ENCODE data around the gene UPK3B. TPM values are rescaled to one million over a fixed set of nuclear protein-coding genes. Genes with fewer than 3 reads are reported as not detected.

The UPK3B gene
- 0.13 TPM in 1 of 2 replicates, not detected in the other for total RNA-seq

GRCh38 chr7:76509931-76510877, at the start of gene UPK3B:
Gene UPK3B, plus strand, starts transcription at chr7:76510552. Its CDS starts 101 bp downstream, at chr7:76510653.

DNA sequence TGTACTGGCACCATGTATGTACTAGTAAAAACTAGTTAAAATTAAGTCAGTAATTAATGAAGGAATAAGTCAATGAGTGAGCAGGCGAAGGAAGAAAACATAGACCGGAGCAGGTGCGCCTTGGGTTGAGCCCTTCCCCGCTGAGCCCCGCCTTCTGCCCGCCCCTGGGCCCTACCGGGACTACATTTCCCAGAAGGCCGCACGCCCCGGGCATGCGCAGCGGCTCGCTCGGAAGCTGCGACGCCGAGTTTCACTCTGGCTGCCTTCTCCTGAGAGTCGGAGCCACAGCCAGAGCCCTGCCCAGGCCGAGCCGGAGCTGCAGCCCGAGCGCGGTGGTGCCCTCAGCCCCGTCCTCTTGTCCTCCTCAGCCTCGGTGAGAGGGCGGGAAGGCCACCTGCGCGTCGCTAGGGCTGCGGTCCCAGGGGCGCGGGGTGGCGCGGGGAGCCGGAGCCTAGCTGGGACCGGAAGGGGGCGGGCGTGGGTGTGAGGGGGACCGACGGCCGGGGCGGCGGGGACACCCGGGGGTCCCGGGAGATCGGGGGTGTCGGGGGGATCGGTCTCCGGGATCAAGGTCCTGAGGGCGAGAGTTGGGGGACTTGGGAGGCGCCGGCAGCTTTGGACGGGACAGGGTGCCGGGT, 48.8 kb upstream of the UPK3B start, which contains the start of gene DTX2:
DTX2 (plus strand) TSS at position 246 of the 638 bp plus-strand sequence. CDS start 18,801 bp downstream, outside the sequence.

GRCh38 chr7:76543197-76543596, 32.8 kb downstream of the UPK3B start, which contains the start of gene SPDYE16:
Gene SPDYE16, minus strand, starts transcription at chr7:76543297. Its CDS starts 1,838 bp downstream, at chr7:76541459.

Other genes with a start within 250 kb of the UPK3B start
- 71.7 and 122 TPM in 2 replicates for gene HSPB1, start 207.9 kb upstream of the UPK3B start, total RNA-seq
- gene YWHAG, start 151.6 kb upstream of the UPK3B start, total RNA-seq, result 68.3 and 164 TPM in 2 replicates
- gene SSC4D, start 100.9 kb upstream of the UPK3B start, total RNA-seq, result under 0.01 and 0.44 TPM in 2 replicates
- gene ZP3, start 85.6 kb upstream of the UPK3B start, total RNA-seq, result 0.49 and 5.3 TPM in 2 replicates
- 4.0 and 6.4 TPM in 2 replicates for gene DTX2, start 48.8 kb upstream of the UPK3B start, total RNA-seq
- gene SPDYE16, start 32.7 kb downstream of the UPK3B start, total RNA-seq, result under 0.01 and 0.13 TPM in 2 replicates
- gene POMZP3, start 116.7 kb downstream of the UPK3B start, total RNA-seq, result 1.1 and 6.0 TPM in 2 replicates

All from bladder microvascular endothelial cell (primary cell).